Erythroblast (primary cell): ENCODE data around the gene KLK12.

Experiments used
- GATA1 ChIP-seq: IDR thresholded peaks from 2 replicates; pipeline ENCODE4 v1.6.1; 2011; ENCODE audit warnings: low read depth, mild to moderate bottlenecking, control low read depth, low read length, moderate library complexity
- POLR2A ChIP-seq: IDR thresholded peaks from 2 replicates; pipeline ENCODE4 v1.6.1; 2011; ENCODE audit warnings: mild to moderate bottlenecking, low read length

DNA sequence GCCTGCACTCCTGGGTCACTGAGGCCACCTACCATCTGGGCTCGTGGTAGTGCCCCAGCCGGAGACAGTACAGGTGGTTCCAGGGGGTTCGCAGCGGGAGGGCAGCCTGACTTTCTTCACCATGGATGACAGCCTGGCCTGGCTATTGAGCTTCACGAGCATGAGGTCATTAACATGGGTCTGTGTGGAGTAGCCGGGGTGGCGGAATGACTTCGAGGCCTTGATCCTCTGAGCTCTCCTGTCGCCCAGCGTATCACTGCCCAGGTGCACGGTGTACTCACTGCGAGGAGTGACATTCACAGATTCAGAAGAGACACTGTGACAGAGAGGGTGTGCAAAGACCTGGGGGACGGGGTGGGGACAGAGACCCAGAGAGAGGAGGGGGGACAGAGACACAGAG is 54.6 kb downstream of the KLK12 start:
- TF ChIP-seq POLR2A (no peak), GATA1 (no peak)
